GM12875 (cell line): Measurements from ENCODE around the gene CACNA1D.

Experiments
- H3K4me3 ChIP-seq: one replicate; pipeline ENCODE4 v1.5.1; 2011; ENCODE audit warnings: low read depth, low read length, control low read depth
- TF ChIP-seq, protein P1 (sequence below): IDR thresholded peaks from 2 replicates; pipeline ENCODE4 v1.5.1; 2011; ENCODE audit warnings: low read depth, mild to moderate bottlenecking, control low read depth, inconsistent platforms, low read length, moderate library complexity, borderline replicate concordance; ENCODE audit not compliant: insufficient read depth

Gene CACNA1D

DNA sequence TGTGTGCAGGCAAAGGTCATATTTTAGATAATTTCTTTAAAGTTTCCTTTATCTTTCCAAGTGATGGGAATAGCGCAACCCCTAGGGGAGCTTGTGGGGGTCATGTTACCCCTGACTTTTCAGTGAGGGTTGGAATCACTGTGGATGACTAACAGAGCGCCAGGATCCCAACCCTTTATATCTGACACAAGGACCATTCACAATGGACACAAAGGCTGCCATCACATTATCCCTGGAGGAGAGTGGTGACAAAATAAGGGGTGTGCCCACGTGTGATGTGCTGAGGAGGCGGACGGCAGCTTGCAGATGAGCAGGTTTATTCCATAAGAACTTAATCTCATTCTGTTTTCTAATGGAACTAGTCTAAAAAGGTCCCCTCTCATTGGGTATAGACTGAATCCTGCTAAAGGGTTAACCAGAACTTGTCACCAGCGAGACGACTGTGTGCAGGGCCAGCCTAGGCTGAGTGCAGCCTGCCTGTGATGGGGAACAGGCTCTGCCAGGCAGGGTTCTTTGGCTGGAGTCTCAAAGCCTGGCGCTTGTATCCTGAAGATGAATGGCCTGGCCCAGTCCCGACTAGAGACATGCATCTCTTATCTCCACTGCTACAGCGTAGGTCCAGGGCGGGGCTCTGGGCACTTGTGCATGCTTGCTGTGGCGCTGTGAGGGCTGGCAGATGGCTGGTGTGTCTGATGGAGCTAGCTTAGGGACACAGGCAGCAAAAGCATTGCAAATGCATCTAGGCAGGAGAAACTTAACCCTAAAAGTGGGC is 301.6 kb downstream of the CACNA1D start:
- no peak overlapping the region for H3K4me3 ChIP-seq
- TF ChIP-seq, protein P1, sequence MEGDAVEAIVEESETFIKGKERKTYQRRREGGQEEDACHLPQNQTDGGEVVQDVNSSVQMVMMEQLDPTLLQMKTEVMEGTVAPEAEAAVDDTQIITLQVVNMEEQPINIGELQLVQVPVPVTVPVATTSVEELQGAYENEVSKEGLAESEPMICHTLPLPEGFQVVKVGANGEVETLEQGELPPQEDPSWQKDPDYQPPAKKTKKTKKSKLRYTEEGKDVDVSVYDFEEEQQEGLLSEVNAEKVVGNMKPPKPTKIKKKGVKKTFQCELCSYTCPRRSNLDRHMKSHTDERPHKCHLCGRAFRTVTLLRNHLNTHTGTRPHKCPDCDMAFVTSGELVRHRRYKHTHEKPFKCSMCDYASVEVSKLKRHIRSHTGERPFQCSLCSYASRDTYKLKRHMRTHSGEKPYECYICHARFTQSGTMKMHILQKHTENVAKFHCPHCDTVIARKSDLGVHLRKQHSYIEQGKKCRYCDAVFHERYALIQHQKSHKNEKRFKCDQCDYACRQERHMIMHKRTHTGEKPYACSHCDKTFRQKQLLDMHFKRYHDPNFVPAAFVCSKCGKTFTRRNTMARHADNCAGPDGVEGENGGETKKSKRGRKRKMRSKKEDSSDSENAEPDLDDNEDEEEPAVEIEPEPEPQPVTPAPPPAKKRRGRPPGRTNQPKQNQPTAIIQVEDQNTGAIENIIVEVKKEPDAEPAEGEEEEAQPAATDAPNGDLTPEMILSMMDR = no peak

DNA sequence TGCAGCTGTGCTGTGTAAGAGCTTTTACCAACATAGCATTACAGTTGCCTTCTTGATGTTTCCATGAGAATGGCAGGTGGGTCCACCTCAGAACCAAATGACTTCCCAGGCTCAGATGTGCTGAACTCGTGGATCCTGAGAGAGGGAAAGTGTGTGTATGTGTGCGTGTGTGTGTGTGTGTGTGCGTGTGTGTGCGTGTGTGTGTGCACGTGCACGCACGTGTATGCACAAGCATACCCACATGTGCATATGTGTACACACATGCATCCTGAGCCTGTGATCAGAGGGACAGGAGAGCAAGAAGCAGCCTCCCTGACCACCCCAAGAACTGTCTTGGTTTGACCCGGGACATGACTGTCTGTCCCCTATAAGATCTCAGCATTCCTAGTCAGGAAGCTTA is 303.7 kb downstream of the CACNA1D start:
- H3K4me3 ChIP-seq = no peak overlapping the region
- TF ChIP-seq, protein P1 = no peak

DNA sequence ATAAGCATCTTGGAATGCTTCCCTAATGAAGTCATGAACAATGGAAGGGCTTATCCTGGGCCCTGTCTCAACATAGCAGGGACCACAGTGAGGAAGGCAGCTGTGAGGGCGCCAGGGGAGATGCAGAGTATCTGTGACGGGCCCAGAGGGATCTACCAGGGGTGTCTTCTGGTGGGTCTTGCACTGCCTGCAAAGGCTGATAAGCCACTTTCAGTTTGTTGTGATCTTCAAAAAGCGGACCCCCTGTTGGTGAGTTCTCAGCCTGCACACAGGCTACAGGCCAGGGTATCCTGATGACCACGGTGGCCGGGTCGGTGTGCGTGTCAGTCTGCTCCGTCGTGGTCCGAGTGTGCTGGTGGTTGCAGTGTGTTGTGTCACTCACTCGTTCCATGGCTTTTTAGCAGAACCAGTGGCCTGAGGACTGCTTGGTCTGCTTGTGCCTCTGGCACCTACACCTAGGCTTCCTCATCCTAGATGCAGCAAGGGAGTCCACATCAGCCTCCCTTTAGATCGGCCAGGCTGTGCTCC is 305.0 kb downstream of the CACNA1D start:
- H3K4me3 ChIP-seq = no peak overlapping the region
- TF ChIP-seq, protein P1 = no peak

DNA sequence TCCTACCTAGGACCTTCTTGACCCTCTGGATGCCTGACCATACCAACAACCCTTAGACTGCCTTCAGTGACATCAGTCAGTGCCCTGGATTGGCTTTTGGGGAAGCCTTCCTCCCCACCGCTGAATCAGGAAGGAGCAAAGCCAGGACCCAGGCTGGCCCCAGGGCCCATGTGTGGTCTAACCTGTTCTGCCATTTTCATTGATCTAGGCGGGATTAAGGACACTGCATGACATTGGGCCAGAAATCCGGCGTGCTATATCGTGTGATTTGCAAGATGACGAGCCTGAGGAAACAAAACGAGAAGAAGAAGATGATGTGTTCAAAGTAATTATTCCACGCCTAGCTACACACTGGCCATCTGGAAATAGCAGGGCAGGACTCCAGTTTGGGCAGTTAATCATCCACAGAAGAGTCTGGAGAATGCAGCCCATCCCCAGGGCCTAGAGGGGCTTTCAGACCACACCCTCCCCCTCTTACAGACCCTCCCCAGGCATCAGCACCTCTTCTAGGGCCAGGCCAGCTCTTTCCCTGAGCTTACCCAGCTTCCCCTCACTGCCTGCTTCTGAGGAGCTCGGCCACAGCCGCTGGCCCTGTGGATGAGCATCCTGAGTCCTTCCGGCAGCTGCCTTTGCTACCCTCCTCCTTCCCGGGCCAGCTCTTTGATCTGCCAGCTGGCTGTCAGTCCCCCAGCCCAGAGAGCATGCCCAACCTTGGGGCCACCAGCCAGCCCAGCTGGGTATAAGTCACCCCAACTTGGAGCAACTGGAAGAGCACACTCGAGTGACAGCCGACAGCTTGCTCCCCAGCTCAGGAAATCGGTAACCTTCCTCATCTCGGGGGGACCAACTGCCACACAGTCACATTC is 305.9 kb downstream of the CACNA1D start:
- H3K4me3 ChIP-seq = no peak overlapping the region

DNA sequence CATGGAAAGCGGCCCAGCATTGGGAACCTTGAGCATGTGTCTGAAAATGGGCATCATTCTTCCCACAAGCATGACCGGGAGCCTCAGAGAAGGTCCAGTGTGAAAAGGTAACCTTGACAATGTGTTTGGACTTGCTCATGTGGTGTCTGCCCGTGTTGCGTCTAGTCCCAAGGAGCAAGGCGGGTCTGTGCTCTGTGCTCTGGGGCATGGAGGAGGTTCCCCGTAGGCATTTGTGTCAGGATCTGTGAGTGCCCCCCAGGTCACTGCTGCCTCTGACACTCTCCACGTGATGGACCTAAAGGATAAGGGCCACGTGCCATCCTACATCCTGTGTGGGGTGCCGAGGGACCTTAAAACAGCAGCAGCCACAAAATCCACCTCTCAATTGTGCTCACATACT is 306.9 kb downstream of the CACNA1D start:
- TF ChIP-seq, protein P1 = no peak

More for the DNA sequence above, 305.9 kb downstream of the CACNA1D start:
- TF ChIP-seq, protein P1 = no peak

DNA sequence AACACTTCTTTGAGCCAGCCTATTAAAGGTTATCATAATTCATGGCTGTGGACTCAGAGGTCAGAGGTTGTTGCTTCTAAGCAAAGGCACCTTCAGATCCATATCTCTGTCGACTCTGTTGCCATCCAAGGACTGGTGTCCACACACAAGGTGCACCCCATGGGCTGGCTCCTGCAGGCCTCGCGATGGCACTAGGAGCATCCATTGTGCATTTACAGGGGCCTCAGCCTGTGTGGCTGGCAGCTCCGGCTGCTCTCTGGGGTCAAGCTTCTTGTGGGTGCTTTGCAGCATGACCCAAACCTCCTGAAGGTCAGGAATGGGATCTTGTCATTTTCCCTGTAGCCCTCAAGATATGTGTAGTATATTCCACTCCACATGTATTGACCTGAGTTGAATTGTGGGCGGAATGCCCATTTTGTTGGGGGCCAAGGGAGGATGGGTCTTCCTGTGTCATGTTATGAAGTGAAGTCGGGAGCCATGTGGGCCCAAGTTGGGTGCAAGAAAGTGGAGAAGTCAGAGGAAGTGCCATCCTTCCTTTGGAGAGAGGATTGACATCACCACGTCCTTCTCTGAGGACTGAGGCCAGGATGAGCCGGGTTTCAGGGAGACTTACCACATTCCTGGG is 308.0 kb downstream of the CACNA1D start:
- H3K4me3 ChIP-seq = no peak overlapping the region
- TF ChIP-seq, protein P1 = no peak

More for the DNA sequence above, 306.9 kb downstream of the CACNA1D start:
- H3K4me3 ChIP-seq = no peak overlapping the region
